ENCODE measurements around the gene ARHGAP44.

Gene ARHGAP44

DNA sequence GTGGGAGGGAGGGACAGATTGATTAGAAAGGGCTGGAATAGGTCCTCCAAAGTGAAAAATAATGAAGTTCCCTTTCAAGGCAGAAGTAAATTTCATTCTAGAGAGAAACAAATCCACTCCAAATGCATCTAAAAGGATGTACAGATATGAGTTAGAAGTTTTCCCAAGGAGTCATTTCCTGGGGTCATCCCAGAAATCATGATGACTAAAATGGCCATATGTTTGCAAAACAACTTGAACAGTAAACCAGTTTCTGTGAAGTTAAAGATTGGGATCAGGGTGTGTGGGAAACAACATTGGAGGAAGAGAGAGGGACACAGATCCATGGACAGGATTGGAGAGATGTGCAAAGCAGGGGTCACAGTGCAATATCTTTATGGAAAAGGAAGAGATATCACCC lies 32.5 kb upstream of the ARHGAP44 start:
- TF ChIP-seq SP1 (IDR thresholded peaks at IDR 0.05) (no peak), L3MBTL2 (conservative IDR thresholded peaks at IDR 0.05) (no peak), BHLHE40 (IDR thresholded peaks at IDR 0.05; ENCODE audit: borderline replicate concordance) (no peak), ELF4 (IDR thresholded peaks at IDR 0.05) (no peak), ARNT (IDR thresholded peaks at IDR 0.05) (no peak), FOXM1 (IDR thresholded peaks at IDR 0.05; ENCODE audit: borderline replicate concordance) (no peak), LEF1 (IDR thresholded peaks at IDR 0.05; ENCODE audit: borderline replicate concordance) (no peak), TARDBP (IDR thresholded peaks at IDR 0.05) (no peak), NFRKB (IDR thresholded peaks at IDR 0.05) (no peak), ZNF384 (IDR thresholded peaks at IDR 0.05) (no peak), FOXK2 (IDR thresholded peaks at IDR 0.05) (no peak), HDGF (IDR thresholded peaks at IDR 0.05; ENCODE audit: borderline replicate concordance) (no peak), CTBP1 (IDR thresholded peaks at IDR 0.05; ENCODE audit: borderline replicate concordance) (no peak), SUZ12 (IDR thresholded peaks at IDR 0.05) (no peak), FOXA1 (IDR thresholded peaks at IDR 0.05) (no peak)
- TF ChIP-seq, protein P1, sequence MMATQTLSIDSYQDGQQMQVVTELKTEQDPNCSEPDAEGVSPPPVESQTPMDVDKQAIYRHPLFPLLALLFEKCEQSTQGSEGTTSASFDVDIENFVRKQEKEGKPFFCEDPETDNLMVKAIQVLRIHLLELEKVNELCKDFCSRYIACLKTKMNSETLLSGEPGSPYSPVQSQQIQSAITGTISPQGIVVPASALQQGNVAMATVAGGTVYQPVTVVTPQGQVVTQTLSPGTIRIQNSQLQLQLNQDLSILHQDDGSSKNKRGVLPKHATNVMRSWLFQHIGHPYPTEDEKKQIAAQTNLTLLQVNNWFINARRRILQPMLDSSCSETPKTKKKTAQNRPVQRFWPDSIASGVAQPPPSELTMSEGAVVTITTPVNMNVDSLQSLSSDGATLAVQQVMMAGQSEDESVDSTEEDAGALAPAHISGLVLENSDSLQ (IDR thresholded peaks at IDR 0.05), result no peak
- no peak for DNase-seq (ENCODE audit: extremely low spot score)
- POLR2A ChIA-PET, result no interaction called here
- CTCF ChIA-PET, result no interaction called here

DNA sequence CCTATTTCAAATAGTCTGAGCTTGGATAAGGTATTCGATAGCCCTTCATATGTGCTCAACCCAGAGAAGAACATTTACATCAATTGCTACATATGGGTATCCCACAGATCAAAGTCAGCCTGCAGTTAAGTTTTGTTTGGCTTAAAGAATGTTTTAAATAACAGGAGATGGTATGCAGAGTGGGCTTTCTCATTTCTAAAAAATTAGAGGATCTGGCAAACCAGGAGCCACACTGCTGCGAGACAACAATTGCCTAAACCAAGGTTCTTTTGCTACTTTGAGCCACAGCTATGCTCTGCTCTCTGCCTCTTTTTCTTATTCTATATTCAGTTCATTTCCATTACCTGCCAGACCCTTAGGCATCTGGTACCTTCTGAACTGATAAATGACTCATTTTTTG lies 30.2 kb upstream of the ARHGAP44 start:
- TF ChIP-seq ARNT (IDR thresholded peaks at IDR 0.05) (no peak), FOXA1 (IDR thresholded peaks at IDR 0.05) (no peak), L3MBTL2 (conservative IDR thresholded peaks at IDR 0.05) (no peak), FOXM1 (IDR thresholded peaks at IDR 0.05; ENCODE audit: borderline replicate concordance) (no peak), BHLHE40 (IDR thresholded peaks at IDR 0.05; ENCODE audit: borderline replicate concordance) (no peak), FOXK2 (IDR thresholded peaks at IDR 0.05) (no peak), ZNF384 (IDR thresholded peaks at IDR 0.05) (no peak), HDGF (IDR thresholded peaks at IDR 0.05; ENCODE audit: borderline replicate concordance) (no peak), ELF4 (IDR thresholded peaks at IDR 0.05) (no peak), TARDBP (IDR thresholded peaks at IDR 0.05) (no peak), SUZ12 (IDR thresholded peaks at IDR 0.05) (no peak), LEF1 (IDR thresholded peaks at IDR 0.05; ENCODE audit: borderline replicate concordance) (no peak), CTBP1 (IDR thresholded peaks at IDR 0.05; ENCODE audit: borderline replicate concordance) (no peak)
- TF ChIP-seq, protein P1 (IDR thresholded peaks at IDR 0.05), result no peak
- POLR2A ChIA-PET, result no interaction called here
- CTCF ChIA-PET, result no interaction called here
- no peak for DNase-seq (ENCODE audit: extremely low spot score)

DNA sequence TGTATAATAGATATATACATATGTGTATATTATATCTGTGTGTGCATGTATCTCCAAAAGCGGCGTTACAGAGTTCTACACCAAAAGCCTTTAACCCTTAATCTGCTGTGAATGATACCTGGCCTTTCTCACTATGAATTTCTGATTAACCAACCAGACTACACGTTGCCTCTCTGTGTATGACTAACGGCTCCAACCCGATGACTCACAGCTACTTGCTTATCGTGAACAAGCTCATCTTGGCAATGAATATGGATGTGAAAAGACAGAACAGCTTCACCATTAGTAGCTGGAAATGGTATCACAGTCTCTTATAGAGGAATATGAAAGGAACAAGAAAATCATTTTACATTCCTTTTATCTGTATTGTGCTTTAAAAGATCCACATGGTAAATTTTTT lies 23.8 kb upstream of the ARHGAP44 start:
- POLR2A ChIA-PET, result no interaction called here
- CTCF ChIA-PET, result no interaction called here
- no peak for DNase-seq (ENCODE audit: extremely low spot score)
- TF ChIP-seq FOXM1 (IDR thresholded peaks at IDR 0.05; ENCODE audit: borderline replicate concordance) (no peak), ELF4 (IDR thresholded peaks at IDR 0.05) (no peak), NFRKB (IDR thresholded peaks at IDR 0.05) (no peak), LEF1 (IDR thresholded peaks at IDR 0.05; ENCODE audit: borderline replicate concordance) (no peak), L3MBTL2 (conservative IDR thresholded peaks at IDR 0.05) (no peak), SP1 (IDR thresholded peaks at IDR 0.05) (no peak), ARNT (IDR thresholded peaks at IDR 0.05) (no peak), ZNF384 (IDR thresholded peaks at IDR 0.05) (no peak)
- TF ChIP-seq, protein P1 (IDR thresholded peaks at IDR 0.05), result no peak

DNA sequence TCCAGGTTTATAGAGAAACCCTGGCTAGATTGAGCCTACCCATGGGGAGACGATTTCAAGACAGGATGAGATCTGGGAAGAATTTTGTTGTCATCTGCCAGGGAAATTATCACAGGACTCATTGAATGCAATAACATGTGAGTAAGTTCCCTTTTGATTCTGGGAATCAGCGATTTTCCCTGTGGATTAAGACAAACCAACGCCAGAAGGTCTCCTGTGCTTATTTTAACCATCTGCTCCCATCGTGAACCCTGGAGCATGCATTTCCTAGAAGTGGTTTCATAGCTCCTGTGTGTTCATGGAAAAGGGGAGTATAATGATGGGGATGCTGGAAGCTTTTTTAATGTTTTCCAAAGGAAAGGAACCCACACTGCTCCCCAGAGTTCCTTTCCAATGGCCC lies 21.0 kb upstream of the ARHGAP44 start:
- no peak for TF ChIP-seq FOXA1 (IDR thresholded peaks at IDR 0.05)
- no peak for TF ChIP-seq ZNF384 (IDR thresholded peaks at IDR 0.05)
- TF ChIP-seq HDGF (IDR thresholded peaks at IDR 0.05; ENCODE audit: borderline replicate concordance), result no peak
- TF ChIP-seq SP1 (IDR thresholded peaks at IDR 0.05), result no peak
- TF ChIP-seq CTBP1 (IDR thresholded peaks at IDR 0.05; ENCODE audit: borderline replicate concordance), result no peak
- no peak for TF ChIP-seq NFRKB (IDR thresholded peaks at IDR 0.05)
- no peak for TF ChIP-seq SUZ12 (IDR thresholded peaks at IDR 0.05)
- TF ChIP-seq FOXK2 (IDR thresholded peaks at IDR 0.05), result no peak
- no peak for TF ChIP-seq L3MBTL2 (conservative IDR thresholded peaks at IDR 0.05)
- TF ChIP-seq BHLHE40 (IDR thresholded peaks at IDR 0.05; ENCODE audit: borderline replicate concordance), result no peak
- TF ChIP-seq, protein P1 (IDR thresholded peaks at IDR 0.05), result no peak
- no peak for TF ChIP-seq LEF1 (IDR thresholded peaks at IDR 0.05; ENCODE audit: borderline replicate concordance)
- TF ChIP-seq ELF4 (IDR thresholded peaks at IDR 0.05), result no peak
- TF ChIP-seq TARDBP (IDR thresholded peaks at IDR 0.05), result no peak
- TF ChIP-seq FOXM1 (IDR thresholded peaks at IDR 0.05; ENCODE audit: borderline replicate concordance), result no peak
- TF ChIP-seq ARNT (IDR thresholded peaks at IDR 0.05), result no peak
- ChIA-PET POLR2A (no interaction called here), CTCF (no interaction called here)
- no peak for DNase-seq (ENCODE audit: extremely low spot score)

DNA sequence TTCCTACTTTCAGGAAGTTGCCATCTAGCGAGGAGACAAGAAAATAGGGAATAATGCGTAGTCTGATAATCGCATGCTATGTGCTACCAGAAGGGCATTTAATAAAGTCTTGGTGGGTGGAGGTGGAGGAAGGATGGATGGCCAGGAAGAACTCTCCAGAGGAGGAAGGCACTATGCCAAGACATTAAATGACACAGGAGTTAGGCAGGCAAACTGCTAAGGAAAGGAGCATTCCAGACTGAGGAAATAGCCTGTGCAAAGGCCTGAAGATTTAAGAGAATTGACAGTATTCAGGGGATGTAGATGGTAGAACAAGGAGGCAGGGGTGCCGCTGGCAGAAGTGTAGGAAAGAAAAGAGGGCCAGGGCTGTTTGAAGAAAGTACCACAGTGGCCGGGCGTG lies 19.3 kb upstream of the ARHGAP44 start:
- ChIA-PET POLR2A (no interaction called here), CTCF (no interaction called here)
- no peak for DNase-seq (ENCODE audit: extremely low spot score)
- TF ChIP-seq BHLHE40 (IDR thresholded peaks at IDR 0.05; ENCODE audit: borderline replicate concordance) (no peak), SUZ12 (IDR thresholded peaks at IDR 0.05) (no peak), FOXM1 (IDR thresholded peaks at IDR 0.05; ENCODE audit: borderline replicate concordance) (no peak), FOXA1 (IDR thresholded peaks at IDR 0.05) (no peak), LEF1 (IDR thresholded peaks at IDR 0.05; ENCODE audit: borderline replicate concordance) (no peak), NFRKB (IDR thresholded peaks at IDR 0.05) (no peak), SP1 (IDR thresholded peaks at IDR 0.05) (no peak), TARDBP (IDR thresholded peaks at IDR 0.05) (no peak), ELF4 (IDR thresholded peaks at IDR 0.05) (no peak), L3MBTL2 (conservative IDR thresholded peaks at IDR 0.05) (no peak), FOXK2 (IDR thresholded peaks at IDR 0.05) (no peak), CTBP1 (IDR thresholded peaks at IDR 0.05; ENCODE audit: borderline replicate concordance) (no peak), ZNF384 (IDR thresholded peaks at IDR 0.05) (no peak)
- TF ChIP-seq, protein P1 (IDR thresholded peaks at IDR 0.05), result no peak

All from HEK293T (cell line).